OCI-M1 (cell line): ENCODE measurements around the gene HOXB5.
A peak's percentile ranks its signal among the peaks of the same experiment; 100 is the strongest.

Experiments used
- DNase-seq: peaks from one replicate; lab custom pipeline; 2025; lab: John Stamatoyannopoulos, UW

The HOXB5 gene

GRCh38 chr17:48629411-48629759, 35.8 kb upstream of the HOXB5 start:
- no peak for DNase-seq

- DNase-seq = no peak
Measured at GRCh38 chr17:48628649-48629410, 35.3 kb upstream of the HOXB5 start.

GRCh38 chr17:48627623-48628521, 34.3 kb upstream of the HOXB5 start:
- DNase-seq = no peak

GRCh38 chr17:48627118-48627597, 33.6 kb upstream of the HOXB5 start:
- DNase-seq = no peak

- peak; percentile 98 for DNase-seq
Measured at GRCh38 chr17:48626245-48627117, 32.9 kb upstream of the HOXB5 start, which contains the start of gene HOXB9. Gene HOXB9 (minus strand): TSS chr17:48626358. CDS start chr17:48626269, 89 bp downstream.

- peak; percentile 56 for DNase-seq
Measured at GRCh38 chr17:48625495-48626244, 32.1 kb upstream of the HOXB5 start.

GRCh38 chr17:48624544-48625494, 31.2 kb upstream of the HOXB5 start:
- DNase-seq = peak; percentile 56

GRCh38 chr17:48624118-48624517, 30.5 kb upstream of the HOXB5 start:
- DNase-seq = no peak

GRCh38 chr17:48623583-48623982, 30.0 kb upstream of the HOXB5 start:
- peak; percentile 70 for DNase-seq

- DNase-seq = no peak
Measured at GRCh38 chr17:48622857-48623256, 29.3 kb upstream of the HOXB5 start.

- DNase-seq = no peak
Measured at GRCh38 chr17:48621410-48622392, 28.1 kb upstream of the HOXB5 start.

- no peak for DNase-seq
Measured at GRCh38 chr17:48620461-48621139, 27.0 kb upstream of the HOXB5 start.

GRCh38 chr17:48619826-48620449, 26.4 kb upstream of the HOXB5 start:
- DNase-seq = no peak

GRCh38 chr17:48618256-48618896, 24.8 kb upstream of the HOXB5 start:
- peak; percentile 93 for DNase-seq

GRCh38 chr17:48617471-48618255, 24.1 kb upstream of the HOXB5 start:
- DNase-seq = no peak

GRCh38 chr17:48616717-48617470, 23.3 kb upstream of the HOXB5 start:
- no peak for DNase-seq
